Neural cell (in vitro differentiated cells): Measurements from ENCODE around the gene SLC25A17.

Experiments used
- CTCF ChIP-seq: fragments of 450-650 bp; IDR thresholded peaks from 2 replicates; pipeline ENCODE4 v1.5.1; 2014; ENCODE audit warnings: antibody characterized with exemption, mild to moderate bottlenecking, moderate library complexity; ENCODE audit not compliant: poor library complexity, severe bottlenecking
- EP300 ChIP-seq: fragments of 450-650 bp; conservative IDR thresholded peaks from 2 replicates; pipeline ENCODE4 v1.6.1; 2014; ENCODE audit warnings: antibody characterized with exemption, mild to moderate bottlenecking, moderate library complexity; ENCODE audit not compliant: poor library complexity, severe bottlenecking
- EZH2 ChIP-seq: fragments of 200-600, 300-800 bp; shearing (Covaris generic), sonication (generic); IDR thresholded peaks from 2 replicates; pipeline ENCODE4 v1.6.1; 2014; ENCODE audit warnings: antibody characterized with exemption, low read length, borderline replicate concordance, mild to moderate bottlenecking; ENCODE audit not compliant: insufficient read depth, poor library complexity, severe bottlenecking
- POLR2AphosphoS5 ChIP-seq: IDR thresholded peaks from 2 replicates; pipeline ENCODE4 v1.6.1; 2012
- REST ChIP-seq: IDR thresholded peaks from 2 replicates; pipeline ENCODE4 v1.6.1; 2012; ENCODE audit warnings: borderline replicate concordance
- SMC3 ChIP-seq: fragments of 450-650 bp; conservative IDR thresholded peaks from 2 replicates; pipeline ENCODE4 v1.6.1; 2014; ENCODE audit warnings: antibody characterized with exemption, mild to moderate bottlenecking, moderate library complexity; ENCODE audit not compliant: poor library complexity
- TAF1 ChIP-seq: IDR thresholded peaks from 2 replicates; pipeline ENCODE4 v1.6.1; 2012; ENCODE audit warnings: low read depth

GRCh38 chr22:40813912-40814315, 5.2 kb downstream of the SLC25A17 start:
- no peak for TF ChIP-seq CTCF
- TF ChIP-seq EP300, result no peak
- TF ChIP-seq TAF1, result no peak
- no peak for TF ChIP-seq POLR2AphosphoS5
- TF ChIP-seq REST, result no peak
- TF ChIP-seq SMC3, result no peak
- TF ChIP-seq EZH2, result no peak
